ENCODE results near the gene AK5.

AK5 gene

DNA sequence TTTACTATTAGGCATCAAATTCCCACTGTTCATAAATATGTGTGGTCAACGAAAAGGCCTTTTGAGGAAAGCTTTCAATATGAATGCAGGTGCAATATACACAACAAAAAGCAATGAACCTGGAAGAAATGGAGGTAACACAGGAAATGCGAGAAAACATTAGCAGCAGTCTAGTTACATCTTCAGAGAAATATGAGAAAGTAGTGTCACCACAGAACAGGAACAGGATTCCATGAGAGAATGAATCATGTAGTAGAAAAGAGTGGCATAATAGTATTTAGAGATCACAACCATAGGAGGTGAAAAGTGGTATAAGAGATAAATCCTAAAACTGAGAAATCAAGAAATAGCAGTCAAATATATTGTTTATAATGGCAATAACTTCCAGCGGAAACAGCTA, 103.7 kb downstream of the AK5 start:
- H3K9me3 ChIP-seq (ENCODE audit: control insufficient read depth, low read depth, low read length), result no peaks in the 10 kb centered on the region
- no peak overlapping the region for H3K4me3 ChIP-seq (ENCODE audit: low read length)
- H3K4me1 ChIP-seq (ENCODE audit: control insufficient read depth, low read depth, low read length), result peaks cover 3% of the 10 kb centered on the region
- no peaks in the 10 kb centered on the region for H3K27me3 ChIP-seq (ENCODE audit: control insufficient read depth, insufficient read depth, low read length)
- no peaks in the 10 kb centered on the region for H3K36me3 ChIP-seq (ENCODE audit: control insufficient read depth, low read depth, low read length)
- H3K27ac ChIP-seq (ENCODE audit: low read length), result no peak overlapping the region
- H3K9ac ChIP-seq (ENCODE audit: low read length), result no peak overlapping the region

DNA sequence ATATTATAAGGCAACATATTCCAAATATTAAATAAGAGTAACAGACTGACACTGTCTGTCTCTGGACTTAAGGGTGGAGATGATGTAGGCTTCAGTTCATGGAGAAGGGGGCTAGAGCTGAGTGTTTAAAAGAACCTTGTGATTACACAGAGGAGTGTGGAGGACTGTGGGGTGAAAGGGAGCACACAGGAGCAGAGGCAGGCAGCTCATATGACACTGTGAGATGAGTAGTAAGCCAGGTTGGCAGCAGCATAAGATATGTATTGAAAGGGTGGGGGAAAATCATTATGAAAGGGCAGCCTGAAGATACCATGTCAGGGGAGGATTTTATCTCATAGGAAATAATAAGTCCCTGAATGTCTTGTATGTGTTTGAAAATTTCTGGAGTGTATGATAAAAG, 104.5 kb downstream of the AK5 start:
- peaks cover 3% of the 10 kb centered on the region for H3K4me1 ChIP-seq (ENCODE audit: control insufficient read depth, low read depth, low read length)
- H3K27ac ChIP-seq (ENCODE audit: low read length), result no peak overlapping the region
- H3K9me3 ChIP-seq (ENCODE audit: control insufficient read depth, low read depth, low read length), result no peaks in the 10 kb centered on the region
- no peaks in the 10 kb centered on the region for H3K36me3 ChIP-seq (ENCODE audit: control insufficient read depth, low read depth, low read length)
- no peak overlapping the region for H3K9ac ChIP-seq (ENCODE audit: low read length)
- no peak overlapping the region for H3K4me3 ChIP-seq (ENCODE audit: low read length)
- H3K27me3 ChIP-seq (ENCODE audit: control insufficient read depth, insufficient read depth, low read length), result no peaks in the 10 kb centered on the region

DNA sequence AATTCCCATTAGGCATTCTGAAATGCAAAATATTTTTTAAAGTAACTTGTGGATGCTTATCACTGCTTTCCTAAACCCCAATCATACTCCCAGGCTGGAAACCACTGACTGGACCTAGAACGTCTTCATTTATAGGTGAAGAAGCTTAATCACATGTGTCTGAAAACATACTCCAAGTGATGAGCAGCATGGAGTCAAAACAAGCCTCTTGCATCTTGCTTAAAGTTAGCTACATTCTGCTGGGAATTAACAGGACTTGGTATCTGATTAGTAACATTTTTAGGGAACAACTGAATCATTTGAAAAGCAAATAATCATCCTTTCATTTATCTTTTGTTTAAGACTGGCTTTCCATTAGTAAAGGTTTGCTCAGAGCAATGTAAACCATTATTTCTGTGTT, 105.7 kb downstream of the AK5 start:
- peaks cover 3% of the 10 kb centered on the region for H3K4me1 ChIP-seq (ENCODE audit: control insufficient read depth, low read depth, low read length)
- H3K27me3 ChIP-seq (ENCODE audit: control insufficient read depth, insufficient read depth, low read length), result no peaks in the 10 kb centered on the region
- H3K27ac ChIP-seq (ENCODE audit: low read length), result no peak overlapping the region
- no peak overlapping the region for H3K4me3 ChIP-seq (ENCODE audit: low read length)
- H3K36me3 ChIP-seq (ENCODE audit: control insufficient read depth, low read depth, low read length), result no peaks in the 10 kb centered on the region
- H3K9me3 ChIP-seq (ENCODE audit: control insufficient read depth, low read depth, low read length), result no peaks in the 10 kb centered on the region
- no peak overlapping the region for H3K9ac ChIP-seq (ENCODE audit: low read length)

DNA sequence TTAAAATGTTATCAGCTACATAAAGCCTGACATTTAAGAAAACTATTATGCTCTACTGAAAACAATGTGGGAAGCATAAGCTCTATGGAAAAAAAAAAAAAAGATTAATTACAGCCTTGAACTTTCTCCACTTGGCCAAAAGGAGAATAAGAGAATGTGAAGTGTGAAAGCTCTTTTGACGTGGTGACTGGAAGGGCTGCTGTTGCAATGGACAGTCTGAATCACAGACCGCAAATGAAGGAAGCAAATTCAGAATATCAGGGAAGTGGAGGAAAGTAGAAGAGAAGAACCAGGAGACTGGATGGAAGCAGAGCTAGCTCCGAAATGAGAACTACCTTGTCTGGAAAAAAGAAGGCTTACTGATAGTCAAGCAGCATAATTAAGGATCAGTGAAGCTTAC, 106.8 kb downstream of the AK5 start:
- H3K4me1 ChIP-seq (ENCODE audit: control insufficient read depth, low read depth, low read length), result peaks cover 3% of the 10 kb centered on the region
- no peak overlapping the region for H3K9ac ChIP-seq (ENCODE audit: low read length)
- H3K9me3 ChIP-seq (ENCODE audit: control insufficient read depth, low read depth, low read length), result no peaks in the 10 kb centered on the region
- no peaks in the 10 kb centered on the region for H3K36me3 ChIP-seq (ENCODE audit: control insufficient read depth, low read depth, low read length)
- H3K27me3 ChIP-seq (ENCODE audit: control insufficient read depth, insufficient read depth, low read length), result no peaks in the 10 kb centered on the region
- H3K27ac ChIP-seq (ENCODE audit: low read length), result no peak overlapping the region
- no peak overlapping the region for H3K4me3 ChIP-seq (ENCODE audit: low read length)

DNA sequence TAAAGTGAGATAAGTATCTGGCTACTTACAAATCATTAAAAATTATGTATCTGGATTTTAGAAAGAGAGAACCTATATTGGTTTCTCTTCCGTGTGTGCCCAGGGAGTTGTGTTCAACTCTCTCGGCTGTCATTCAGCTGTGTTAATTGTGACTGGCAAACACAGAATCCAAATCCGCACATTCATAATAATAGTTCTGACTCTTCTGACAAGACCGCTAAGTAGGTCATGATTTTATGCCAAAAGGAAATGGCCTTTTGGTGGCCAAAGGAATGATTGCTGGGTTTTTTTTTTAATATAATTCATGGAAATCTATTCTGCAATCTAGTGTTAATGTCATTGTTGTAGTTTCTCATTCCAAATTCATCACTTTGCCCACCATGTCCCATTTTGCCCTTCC, 110.7 kb downstream of the AK5 start:
- no peak overlapping the region for H3K4me3 ChIP-seq (ENCODE audit: low read length)
- H3K9ac ChIP-seq (ENCODE audit: low read length), result no peak overlapping the region
- no peak overlapping the region for H3K27ac ChIP-seq (ENCODE audit: low read length)
- H3K27me3 ChIP-seq (ENCODE audit: control insufficient read depth, insufficient read depth, low read length), result no peaks in the 10 kb centered on the region
- H3K4me1 ChIP-seq (ENCODE audit: control insufficient read depth, low read depth, low read length), result peaks cover 3% of the 10 kb centered on the region
- H3K9me3 ChIP-seq (ENCODE audit: control insufficient read depth, low read depth, low read length), result no peaks in the 10 kb centered on the region
- H3K36me3 ChIP-seq (ENCODE audit: control insufficient read depth, low read depth, low read length), result no peaks in the 10 kb centered on the region

- H3K27ac ChIP-seq (ENCODE audit: low read length), result no peak overlapping the region
- H3K36me3 ChIP-seq (ENCODE audit: control insufficient read depth, low read depth, low read length), result no peaks in the 10 kb centered on the region
- no peak overlapping the region for H3K9ac ChIP-seq (ENCODE audit: low read length)
- H3K27me3 ChIP-seq (ENCODE audit: control insufficient read depth, insufficient read depth, low read length), result no peaks in the 10 kb centered on the region
- H3K4me3 ChIP-seq (ENCODE audit: low read length), result no peak overlapping the region
- H3K9me3 ChIP-seq (ENCODE audit: control insufficient read depth, low read depth, low read length), result no peaks in the 10 kb centered on the region
- H3K4me1 ChIP-seq (ENCODE audit: control insufficient read depth, low read depth, low read length), result peaks cover 3% of the 10 kb centered on the region
Measured at GRCh38 chr1:77394166-77394565, 112.3 kb downstream of the AK5 start.

- H3K9ac ChIP-seq (ENCODE audit: low read length), result no peak overlapping the region
- no peaks in the 10 kb centered on the region for H3K36me3 ChIP-seq (ENCODE audit: control insufficient read depth, low read depth, low read length)
- H3K4me1 ChIP-seq (ENCODE audit: control insufficient read depth, low read depth, low read length), result peaks cover 3% of the 10 kb centered on the region
- no peak overlapping the region for H3K27ac ChIP-seq (ENCODE audit: low read length)
- H3K4me3 ChIP-seq (ENCODE audit: low read length), result no peak overlapping the region
- no peaks in the 10 kb centered on the region for H3K27me3 ChIP-seq (ENCODE audit: control insufficient read depth, insufficient read depth, low read length)
- H3K9me3 ChIP-seq (ENCODE audit: control insufficient read depth, low read depth, low read length), result no peaks in the 10 kb centered on the region
Measured at GRCh38 chr1:77395051-77395450, 113.2 kb downstream of the AK5 start.

DNA sequence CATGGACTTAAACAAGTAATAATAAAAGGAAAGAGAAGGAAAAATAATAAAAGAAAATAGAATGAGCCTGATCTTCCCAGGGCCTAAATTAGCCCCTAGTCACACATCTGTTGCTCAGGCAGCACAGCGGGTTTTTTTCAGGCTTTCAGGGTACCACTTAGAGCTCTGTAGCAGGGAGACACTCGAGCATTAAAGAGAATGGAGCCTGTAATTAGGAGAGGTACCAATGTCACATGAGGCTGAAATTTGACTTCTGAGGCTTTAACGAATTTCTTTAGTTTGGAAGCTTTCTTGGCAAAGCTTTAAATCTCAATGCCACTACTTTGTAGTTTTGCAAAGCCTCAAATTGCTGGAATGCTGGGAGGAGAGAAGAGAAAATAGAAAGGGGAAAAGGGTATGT, 116.3 kb downstream of the AK5 start:
- Histone ChIP-seq H3K9ac (ENCODE audit: low read length) (no peak overlapping the region), H3K4me3 (ENCODE audit: low read length) (no peak overlapping the region), H3K4me1 (ENCODE audit: control insufficient read depth, low read depth, low read length) (peaks cover 3% of the 10 kb centered on the region), H3K9me3 (ENCODE audit: control insufficient read depth, low read depth, low read length) (no peaks in the 10 kb centered on the region), H3K36me3 (ENCODE audit: control insufficient read depth, low read depth, low read length) (no peaks in the 10 kb centered on the region), H3K27me3 (ENCODE audit: control insufficient read depth, insufficient read depth, low read length) (no peaks in the 10 kb centered on the region), H3K27ac (ENCODE audit: low read length) (no peak overlapping the region)

DNA sequence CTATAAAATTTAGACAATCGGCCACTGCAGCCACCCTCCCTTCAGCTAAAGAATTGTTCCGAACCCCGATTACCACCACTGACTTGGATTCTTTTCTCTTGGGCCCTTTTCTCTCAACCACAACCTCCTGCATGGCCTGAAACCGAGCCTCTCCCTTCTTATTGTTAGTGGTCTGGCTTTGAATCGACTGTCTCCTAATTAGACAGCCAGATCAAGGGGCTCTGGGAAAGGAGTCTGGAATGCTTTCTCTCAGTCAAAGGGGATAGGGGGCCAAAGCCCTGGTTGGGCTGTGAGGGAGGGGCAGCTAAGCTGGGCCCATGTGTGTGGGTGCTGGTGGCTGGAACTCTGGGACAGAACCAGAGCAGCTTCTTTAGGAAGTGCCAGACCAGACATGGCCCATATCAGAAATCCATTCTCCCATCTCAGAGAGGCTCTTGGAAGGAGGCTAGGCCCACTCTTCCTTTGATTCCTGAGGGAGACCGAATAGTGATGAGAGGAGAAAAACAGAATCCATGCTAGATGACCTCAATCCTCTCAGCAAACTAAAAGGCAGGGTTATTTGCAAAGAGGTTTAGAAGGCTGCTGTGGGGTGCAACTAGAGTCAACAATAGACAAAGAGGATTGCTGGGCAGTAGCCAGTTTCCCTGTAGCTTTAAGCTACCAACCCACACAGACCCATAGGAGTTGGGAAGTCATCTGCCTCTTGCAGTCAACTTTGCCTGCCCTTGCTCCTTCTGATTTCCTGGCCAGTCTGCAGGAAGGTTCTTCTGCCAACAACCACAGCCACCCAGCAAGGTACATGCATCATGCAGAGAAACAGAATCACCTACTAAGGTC, 117.6 kb downstream of the AK5 start:
- no peak overlapping the region for H3K4me3 ChIP-seq (ENCODE audit: low read length)
- no peak overlapping the region for H3K27ac ChIP-seq (ENCODE audit: low read length)
- H3K36me3 ChIP-seq (ENCODE audit: control insufficient read depth, low read depth, low read length), result no peaks in the 10 kb centered on the region
- H3K9me3 ChIP-seq (ENCODE audit: control insufficient read depth, low read depth, low read length), result no peaks in the 10 kb centered on the region
- peaks cover 3% of the 10 kb centered on the region for H3K4me1 ChIP-seq (ENCODE audit: control insufficient read depth, low read depth, low read length)
- no peaks in the 10 kb centered on the region for H3K27me3 ChIP-seq (ENCODE audit: control insufficient read depth, insufficient read depth, low read length)
- no peak overlapping the region for H3K9ac ChIP-seq (ENCODE audit: low read length)

DNA sequence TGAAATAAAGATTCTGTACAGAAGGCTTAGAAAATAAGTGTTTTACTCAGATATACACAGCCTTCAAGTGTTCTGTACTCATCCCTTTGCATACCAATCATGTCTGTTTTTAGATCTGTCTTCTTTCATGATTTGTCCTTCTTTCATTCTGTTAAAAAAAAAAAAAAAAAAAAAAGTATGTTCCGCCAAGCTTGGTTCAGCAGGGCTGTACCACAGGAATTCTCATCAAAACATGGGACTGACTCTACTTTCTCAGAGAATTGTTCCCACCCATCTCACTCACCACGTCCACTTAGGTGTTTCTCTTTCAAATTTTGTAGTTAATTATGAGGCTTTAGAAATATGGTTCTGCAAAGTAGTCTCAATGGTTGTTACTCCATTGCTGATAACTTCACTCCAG, 119.0 kb downstream of the AK5 start:
- no peaks in the 10 kb centered on the region for H3K36me3 ChIP-seq (ENCODE audit: control insufficient read depth, low read depth, low read length)
- no peak overlapping the region for H3K4me3 ChIP-seq (ENCODE audit: low read length)

DNA sequence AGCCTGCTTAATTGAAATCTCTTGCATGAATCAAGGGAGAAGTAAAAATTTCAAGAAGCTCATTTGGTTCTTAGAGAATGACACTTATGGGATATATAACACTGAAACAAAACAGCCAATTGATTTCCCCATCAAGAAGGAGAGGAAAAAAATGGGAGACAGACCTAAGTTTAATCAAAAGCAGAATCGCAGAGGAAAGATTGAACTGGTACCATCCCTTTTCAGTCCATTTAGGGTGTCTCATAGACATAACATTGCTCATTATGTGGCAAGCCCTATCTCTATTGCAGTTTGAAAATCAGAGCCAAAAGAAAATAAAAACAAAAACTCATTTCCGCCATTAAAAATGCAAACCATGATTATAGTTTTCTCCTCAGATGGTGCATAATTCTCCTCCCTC, 119.6 kb downstream of the AK5 start:
- H3K27ac ChIP-seq (ENCODE audit: low read length), result no peak overlapping the region
- peaks cover 3% of the 10 kb centered on the region for H3K4me1 ChIP-seq (ENCODE audit: control insufficient read depth, low read depth, low read length)
- H3K36me3 ChIP-seq (ENCODE audit: control insufficient read depth, low read depth, low read length), result no peaks in the 10 kb centered on the region
- H3K27me3 ChIP-seq (ENCODE audit: control insufficient read depth, insufficient read depth, low read length), result no peaks in the 10 kb centered on the region
- no peak overlapping the region for H3K9ac ChIP-seq (ENCODE audit: low read length)
- H3K9me3 ChIP-seq (ENCODE audit: control insufficient read depth, low read depth, low read length), result no peaks in the 10 kb centered on the region
- no peak overlapping the region for H3K4me3 ChIP-seq (ENCODE audit: low read length)

More for the DNA sequence above, 119.0 kb downstream of the AK5 start:
- Histone ChIP-seq H3K9me3 (ENCODE audit: control insufficient read depth, low read depth, low read length) (no peaks in the 10 kb centered on the region), H3K4me1 (ENCODE audit: control insufficient read depth, low read depth, low read length) (peaks cover 3% of the 10 kb centered on the region), H3K9ac (ENCODE audit: low read length) (no peak overlapping the region), H3K27ac (ENCODE audit: low read length) (no peak overlapping the region), H3K27me3 (ENCODE audit: control insufficient read depth, insufficient read depth, low read length) (no peaks in the 10 kb centered on the region)

- H3K9me3 ChIP-seq (ENCODE audit: control insufficient read depth, low read depth, low read length), result no peaks in the 10 kb centered on the region
- no peak overlapping the region for H3K27ac ChIP-seq (ENCODE audit: low read length)
- H3K9ac ChIP-seq (ENCODE audit: low read length), result no peak overlapping the region
Measured at GRCh38 chr1:77405186-77405585, 123.4 kb downstream of the AK5 start.

More at GRCh38 chr1:77405186-77405585, 123.4 kb downstream of the AK5 start:
- Histone ChIP-seq H3K4me1 (ENCODE audit: control insufficient read depth, low read depth, low read length) (no peaks in the 10 kb centered on the region), H3K36me3 (ENCODE audit: control insufficient read depth, low read depth, low read length) (no peaks in the 10 kb centered on the region), H3K27me3 (ENCODE audit: control insufficient read depth, insufficient read depth, low read length) (no peaks in the 10 kb centered on the region), H3K4me3 (ENCODE audit: low read length) (no peak overlapping the region)
